Measurements from ENCODE around the gene ENTREP3. TPM values are rescaled to one million over a fixed set of nuclear protein-coding genes. Genes with fewer than 3 reads are reported as not detected.

ENTREP3 gene
- total RNA-seq, 1 experiment from 2014 or later, result 72.5 TPM

DNA sequence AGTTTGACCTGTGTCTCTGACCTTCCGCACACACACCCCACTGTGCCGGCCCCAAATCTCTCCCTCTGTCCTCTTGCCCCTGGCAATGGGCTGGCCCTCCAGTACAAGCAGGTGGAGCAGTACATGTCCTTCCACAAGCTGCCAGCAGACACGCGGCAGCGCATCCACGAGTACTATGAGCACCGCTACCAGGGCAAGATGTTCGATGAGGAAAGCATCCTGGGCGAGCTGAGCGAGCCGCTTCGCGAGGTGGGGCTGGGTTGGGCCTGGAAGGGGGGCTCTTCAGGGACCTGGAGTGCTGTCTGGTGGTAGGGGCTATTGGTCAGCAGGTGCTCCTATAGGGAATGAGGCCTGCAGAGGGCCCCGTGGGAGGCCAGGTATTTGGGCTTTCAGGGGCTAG lies 29.8 kb upstream of the ENTREP3 start:
- no peak for DNase-seq (ENCODE audit: low spot score)
- Histone ChIP-seq H3K27me3 (replicated peaks; ENCODE audit: insufficient read depth, low read depth, low read length, poor library complexity) (no peaks in the 10 kb centered on the region), H3K36me3 (ENCODE audit: insufficient read depth, low read length, poor library complexity, severe bottlenecking) (no peaks in the 10 kb centered on the region), H3K4me1 (ENCODE audit: insufficient read depth, low read length, poor library complexity, severe bottlenecking) (no peaks in the 10 kb centered on the region), H3K4me3 (ENCODE audit: low read depth, low read length, poor library complexity, severe bottlenecking) (no peak overlapping the region), H3K9me3 (ENCODE audit: low read depth, low read length, poor library complexity, severe bottlenecking) (no peaks in the 10 kb centered on the region), H3K27ac (ENCODE audit: low read depth, low read length, poor library complexity, severe bottlenecking) (no peak overlapping the region)
- ChIA-PET CTCF (no interaction called here), POLR2A (ENCODE audit: low non-redundant PET) (no interaction called here)
- no TSS peak for BruUV-seq (replicated peaks)
- intact Hi-C loops (cut with micrococcal nuclease; ENCODE audit: unreplicated experiment), result no loop called here
- TF ChIP-seq, protein P1, sequence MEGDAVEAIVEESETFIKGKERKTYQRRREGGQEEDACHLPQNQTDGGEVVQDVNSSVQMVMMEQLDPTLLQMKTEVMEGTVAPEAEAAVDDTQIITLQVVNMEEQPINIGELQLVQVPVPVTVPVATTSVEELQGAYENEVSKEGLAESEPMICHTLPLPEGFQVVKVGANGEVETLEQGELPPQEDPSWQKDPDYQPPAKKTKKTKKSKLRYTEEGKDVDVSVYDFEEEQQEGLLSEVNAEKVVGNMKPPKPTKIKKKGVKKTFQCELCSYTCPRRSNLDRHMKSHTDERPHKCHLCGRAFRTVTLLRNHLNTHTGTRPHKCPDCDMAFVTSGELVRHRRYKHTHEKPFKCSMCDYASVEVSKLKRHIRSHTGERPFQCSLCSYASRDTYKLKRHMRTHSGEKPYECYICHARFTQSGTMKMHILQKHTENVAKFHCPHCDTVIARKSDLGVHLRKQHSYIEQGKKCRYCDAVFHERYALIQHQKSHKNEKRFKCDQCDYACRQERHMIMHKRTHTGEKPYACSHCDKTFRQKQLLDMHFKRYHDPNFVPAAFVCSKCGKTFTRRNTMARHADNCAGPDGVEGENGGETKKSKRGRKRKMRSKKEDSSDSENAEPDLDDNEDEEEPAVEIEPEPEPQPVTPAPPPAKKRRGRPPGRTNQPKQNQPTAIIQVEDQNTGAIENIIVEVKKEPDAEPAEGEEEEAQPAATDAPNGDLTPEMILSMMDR (conservative IDR thresholded peaks at IDR 0.05; ENCODE audit: low read depth, low read length), result no peak
- TF ChIP-seq EZH2 (IDR thresholded peaks at IDR 0.05; ENCODE audit: borderline replicate concordance, low read depth, low read length, poor library complexity, severe bottlenecking), result no peak

DNA sequence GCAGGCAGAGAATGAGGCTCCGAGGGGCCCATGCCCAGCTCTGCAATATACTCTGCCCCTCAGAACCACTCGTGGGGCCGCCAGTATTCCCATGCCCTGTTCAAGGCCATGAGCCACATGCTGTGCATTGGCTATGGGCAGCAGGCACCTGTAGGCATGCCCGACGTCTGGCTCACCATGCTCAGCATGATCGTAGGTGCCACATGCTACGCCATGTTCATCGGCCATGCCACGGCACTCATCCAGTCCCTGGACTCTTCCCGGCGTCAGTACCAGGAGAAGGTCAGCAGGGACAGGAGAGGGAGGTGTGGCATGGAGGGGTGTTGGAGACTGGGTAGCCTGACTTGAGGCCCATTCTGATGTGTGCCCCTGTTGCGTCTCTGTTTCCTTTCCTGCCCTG lies 29.2 kb upstream of the ENTREP3 start:
- H3K27me3 ChIP-seq (replicated peaks; ENCODE audit: insufficient read depth, low read depth, low read length, poor library complexity), result no peaks in the 10 kb centered on the region
- ChIA-PET POLR2A (ENCODE audit: low non-redundant PET) (no interaction called here), CTCF (no interaction called here)
- no peak overlapping the region for H3K27ac ChIP-seq (ENCODE audit: low read depth, low read length, poor library complexity, severe bottlenecking)
- no TSS peak for BruUV-seq (replicated peaks)
- TF ChIP-seq, protein P1 (conservative IDR thresholded peaks at IDR 0.05; ENCODE audit: low read depth, low read length), result no peak
- TF ChIP-seq EZH2 (IDR thresholded peaks at IDR 0.05; ENCODE audit: borderline replicate concordance, low read depth, low read length, poor library complexity, severe bottlenecking), result no peak
- no peaks in the 10 kb centered on the region for H3K4me1 ChIP-seq (ENCODE audit: insufficient read depth, low read length, poor library complexity, severe bottlenecking)
- intact Hi-C loops (cut with micrococcal nuclease; ENCODE audit: unreplicated experiment), result no loop called here
- H3K4me3 ChIP-seq (ENCODE audit: low read depth, low read length, poor library complexity, severe bottlenecking), result no peak overlapping the region
- H3K36me3 ChIP-seq (ENCODE audit: insufficient read depth, low read length, poor library complexity, severe bottlenecking), result no peaks in the 10 kb centered on the region
- DNase-seq (ENCODE audit: low spot score), result no peak
- H3K9me3 ChIP-seq (ENCODE audit: low read depth, low read length, poor library complexity, severe bottlenecking), result no peaks in the 10 kb centered on the region

DNA sequence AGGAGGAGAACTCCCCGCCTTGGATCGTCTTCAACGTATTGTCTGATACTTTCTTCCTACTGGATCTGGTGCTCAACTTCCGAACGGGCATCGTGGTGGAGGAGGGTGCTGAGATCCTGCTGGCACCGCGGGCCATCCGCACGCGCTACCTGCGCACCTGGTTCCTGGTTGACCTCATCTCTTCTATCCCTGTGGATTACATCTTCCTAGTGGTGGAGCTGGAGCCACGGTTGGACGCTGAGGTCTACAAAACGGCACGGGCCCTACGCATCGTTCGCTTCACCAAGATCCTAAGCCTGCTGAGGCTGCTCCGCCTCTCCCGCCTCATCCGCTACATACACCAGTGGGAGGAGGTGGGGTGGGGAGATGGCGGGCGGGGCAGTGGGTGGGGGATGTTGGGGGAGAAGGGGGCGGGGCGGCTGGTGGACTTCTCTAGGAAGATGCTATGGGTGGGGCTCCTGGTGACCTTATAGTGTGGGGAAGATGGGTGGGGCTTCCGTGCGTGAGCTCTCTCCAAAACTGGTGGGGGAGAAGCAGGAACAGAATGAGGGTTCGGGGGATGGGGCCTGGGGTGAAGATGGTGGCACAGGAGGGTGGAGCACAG lies 27.3 kb upstream of the ENTREP3 start:
- no peak overlapping the region for H3K27ac ChIP-seq (ENCODE audit: low read depth, low read length, poor library complexity, severe bottlenecking)
- ChIA-PET POLR2A (ENCODE audit: low non-redundant PET) (no interaction called here), CTCF (no interaction called here)
- BruUV-seq (replicated peaks), result no TSS peak
- TF ChIP-seq, protein P1 (conservative IDR thresholded peaks at IDR 0.05; ENCODE audit: low read depth, low read length), result no peak
- TF ChIP-seq EZH2 (IDR thresholded peaks at IDR 0.05; ENCODE audit: borderline replicate concordance, low read depth, low read length, poor library complexity, severe bottlenecking), result no peak
- no peak overlapping the region for H3K4me3 ChIP-seq (ENCODE audit: low read depth, low read length, poor library complexity, severe bottlenecking)
- intact Hi-C loops (cut with micrococcal nuclease; ENCODE audit: unreplicated experiment), result loop anchor here (2.0 kb wide), 1 partner anchor 26 kb away; the partner anchor contains the start of gene FDPS
- H3K4me1 ChIP-seq (ENCODE audit: insufficient read depth, low read length, poor library complexity, severe bottlenecking), result peaks cover 16% of the 10 kb centered on the region
- no peaks in the 10 kb centered on the region for H3K27me3 ChIP-seq (replicated peaks; ENCODE audit: insufficient read depth, low read depth, low read length, poor library complexity)
- DNase-seq (ENCODE audit: low spot score), result no peak
- H3K9me3 ChIP-seq (ENCODE audit: low read depth, low read length, poor library complexity, severe bottlenecking), result no peaks in the 10 kb centered on the region
- no peaks in the 10 kb centered on the region for H3K36me3 ChIP-seq (ENCODE audit: insufficient read depth, low read length, poor library complexity, severe bottlenecking)

Measured in A673 (cell line).